Measurements from ENCODE around the gene RCBTB1.

Gene RCBTB1

GRCh38 chr13:49543656-49544055, 41.7 kb downstream of the RCBTB1 start:
- no peak overlapping the region for H3K4me3 ChIP-seq (ENCODE audit: low read depth, low read length)
- no peak for TF ChIP-seq CTCF (IDR thresholded peaks at IDR 0.05; ENCODE audit: insufficient read depth, low read depth, low read length, missing control alignments)
- DNase-seq (ENCODE audit: low read depth) = no peak

GRCh38 chr13:49540552-49540951, 44.8 kb downstream of the RCBTB1 start:
- peak; percentile 11 for DNase-seq (ENCODE audit: low read depth)
- H3K4me3 ChIP-seq (ENCODE audit: low read depth, low read length) = no peak overlapping the region

GRCh38 chr13:49539746-49540145, 45.6 kb downstream of the RCBTB1 start:
- H3K4me3 ChIP-seq (ENCODE audit: low read depth, low read length) = no peak overlapping the region
- no peak for DNase-seq (ENCODE audit: low read depth)
- no peak for TF ChIP-seq CTCF (IDR thresholded peaks at IDR 0.05; ENCODE audit: insufficient read depth, low read depth, low read length, missing control alignments)

More at GRCh38 chr13:49540552-49540951, 44.8 kb downstream of the RCBTB1 start:
- no peak for TF ChIP-seq CTCF (IDR thresholded peaks at IDR 0.05; ENCODE audit: insufficient read depth, low read depth, low read length, missing control alignments)

- no peak overlapping the region for H3K4me3 ChIP-seq (ENCODE audit: low read depth, low read length)
- no peak for DNase-seq (ENCODE audit: low read depth)
Measured at GRCh38 chr13:49539313-49539712, 46.0 kb downstream of the RCBTB1 start.

GRCh38 chr13:49538404-49538803, 47.0 kb downstream of the RCBTB1 start:
- no peak for DNase-seq (ENCODE audit: low read depth)
- H3K4me3 ChIP-seq (ENCODE audit: low read depth, low read length) = no peak overlapping the region
- TF ChIP-seq CTCF (IDR thresholded peaks at IDR 0.05; ENCODE audit: insufficient read depth, low read depth, low read length, missing control alignments) = no peak

More at GRCh38 chr13:49539313-49539712, 46.0 kb downstream of the RCBTB1 start:
- TF ChIP-seq CTCF (IDR thresholded peaks at IDR 0.05; ENCODE audit: insufficient read depth, low read depth, low read length, missing control alignments) = no peak

- no peak overlapping the region for H3K4me3 ChIP-seq (ENCODE audit: low read depth, low read length)
- DNase-seq (ENCODE audit: low read depth) = no peak
- no peak for TF ChIP-seq CTCF (IDR thresholded peaks at IDR 0.05; ENCODE audit: insufficient read depth, low read depth, low read length, missing control alignments)
Measured at GRCh38 chr13:49536144-49536873, 49.0 kb downstream of the RCBTB1 start.

Measured in GM12865 (cell line).